Measurements from ENCODE around the gene OSGEPL1. TPM values are rescaled to one million over a fixed set of nuclear protein-coding genes. Genes with fewer than 3 reads are reported as not detected.
"Not testable (repeated sequence)": the region's sequence is repeated elsewhere in the genome, so short reads cannot be mapped to it uniquely, and the experiment has no call there.

Gene OSGEPL1
- total and polyA plus RNA-seq, 2 experiments from 2014 or later: 12.5 to 19.0 TPM

DNA sequence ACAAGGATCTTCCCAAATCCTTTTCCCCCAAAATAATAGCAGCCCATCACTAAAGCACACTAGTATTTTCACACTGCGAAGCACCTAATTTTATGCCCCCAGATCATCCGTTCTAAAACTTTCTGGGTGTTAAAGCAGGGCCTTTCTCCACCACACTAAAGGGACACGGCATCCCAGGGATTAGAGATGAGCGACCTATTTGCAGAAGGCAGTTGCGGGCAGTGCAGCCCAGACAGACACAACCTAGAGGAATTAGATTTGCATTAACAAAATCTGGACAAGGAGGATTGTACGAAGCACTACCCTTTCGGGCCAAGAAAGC is 402 bp downstream of the OSGEPL1 start:
- H3K4me1 ChIP-seq (ENCODE audit: low read depth): peaks cover 5% of the 10 kb centered on the region
- peak overlapping the region; percentile 74 for H3K4me3 ChIP-seq
- H3K27me3 ChIP-seq: no peaks in the 10 kb centered on the region
- TF ChIP-seq, protein P1, sequence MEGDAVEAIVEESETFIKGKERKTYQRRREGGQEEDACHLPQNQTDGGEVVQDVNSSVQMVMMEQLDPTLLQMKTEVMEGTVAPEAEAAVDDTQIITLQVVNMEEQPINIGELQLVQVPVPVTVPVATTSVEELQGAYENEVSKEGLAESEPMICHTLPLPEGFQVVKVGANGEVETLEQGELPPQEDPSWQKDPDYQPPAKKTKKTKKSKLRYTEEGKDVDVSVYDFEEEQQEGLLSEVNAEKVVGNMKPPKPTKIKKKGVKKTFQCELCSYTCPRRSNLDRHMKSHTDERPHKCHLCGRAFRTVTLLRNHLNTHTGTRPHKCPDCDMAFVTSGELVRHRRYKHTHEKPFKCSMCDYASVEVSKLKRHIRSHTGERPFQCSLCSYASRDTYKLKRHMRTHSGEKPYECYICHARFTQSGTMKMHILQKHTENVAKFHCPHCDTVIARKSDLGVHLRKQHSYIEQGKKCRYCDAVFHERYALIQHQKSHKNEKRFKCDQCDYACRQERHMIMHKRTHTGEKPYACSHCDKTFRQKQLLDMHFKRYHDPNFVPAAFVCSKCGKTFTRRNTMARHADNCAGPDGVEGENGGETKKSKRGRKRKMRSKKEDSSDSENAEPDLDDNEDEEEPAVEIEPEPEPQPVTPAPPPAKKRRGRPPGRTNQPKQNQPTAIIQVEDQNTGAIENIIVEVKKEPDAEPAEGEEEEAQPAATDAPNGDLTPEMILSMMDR (IDR thresholded peaks at IDR 0.05; ENCODE audit: low read depth, low read length): no peak
- peaks cover under 1% of the 10 kb centered on the region for H3K36me3 ChIP-seq
- no peaks in the 10 kb centered on the region for H3K9me3 ChIP-seq (ENCODE audit: low read depth)
- no peak for DNase-seq (ENCODE audit: low read depth in 1 of 2, low spot score in 1 of 2)
- peak overlapping the region; percentile 88 for H3K27ac ChIP-seq

DNA sequence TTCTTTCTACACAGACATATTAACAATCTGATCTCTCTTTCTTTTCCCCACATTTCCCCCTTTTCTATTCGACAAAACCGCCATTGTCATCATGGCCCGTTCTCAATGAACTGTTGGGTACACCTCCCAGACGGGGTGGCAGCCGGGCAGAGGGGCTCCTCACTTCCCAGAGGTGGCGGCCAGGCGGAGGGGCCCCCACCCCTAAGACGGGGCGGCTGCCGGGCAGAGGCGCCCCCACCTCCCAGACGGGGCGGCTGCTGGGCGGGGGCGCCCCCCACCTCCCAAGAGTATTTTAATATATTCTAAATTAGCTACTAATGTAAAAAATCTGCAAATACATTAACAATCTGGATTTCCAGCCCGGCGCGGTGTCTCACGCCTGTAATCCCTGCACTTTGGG is 2.4 kb downstream of the OSGEPL1 start:
- not testable (repeated sequence) for H3K4me1 ChIP-seq (ENCODE audit: low read depth); H3K9me3 ChIP-seq (ENCODE audit: low read depth); H3K4me3 ChIP-seq; H3K27me3 ChIP-seq; H3K27ac ChIP-seq; H3K36me3 ChIP-seq; DNase-seq (ENCODE audit: low read depth in 1 of 2, low spot score in 1 of 2)

DNA sequence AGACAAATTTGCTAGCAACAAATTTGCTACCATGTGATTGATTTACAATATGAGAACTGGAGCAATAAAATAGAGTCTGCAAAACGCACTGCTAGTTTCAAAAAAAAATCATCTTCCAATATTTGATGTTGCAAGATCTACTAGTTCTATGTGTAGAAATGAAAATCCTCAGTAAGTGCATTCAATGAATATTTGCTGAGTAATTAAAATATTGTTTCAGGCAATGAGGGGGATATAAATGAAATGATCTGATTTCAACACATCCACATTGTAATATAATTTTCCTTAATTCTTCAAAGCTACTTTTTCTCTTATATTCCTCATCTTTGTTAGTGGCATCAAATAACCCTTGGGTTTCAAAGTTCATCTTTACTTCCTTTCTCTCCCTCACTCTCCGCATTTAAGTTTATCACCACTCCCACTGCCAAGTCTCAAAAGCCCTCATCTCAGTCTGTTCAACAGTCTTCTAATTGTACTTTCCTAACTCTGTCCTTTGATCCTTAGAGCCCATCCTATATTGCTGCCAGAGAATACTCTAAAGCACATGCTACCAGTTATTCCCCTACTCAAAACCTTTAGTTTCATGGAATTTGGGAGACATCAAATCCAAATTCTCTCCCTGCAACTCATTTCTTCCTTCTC is 6.2 kb downstream of the OSGEPL1 start:
- Histone ChIP-seq H3K27me3 (no peaks in the 10 kb centered on the region), H3K4me1 (ENCODE audit: low read depth) (peaks cover 3% of the 10 kb centered on the region), H3K36me3 (peaks cover 17% of the 10 kb centered on the region), H3K9me3 (ENCODE audit: low read depth) (no peaks in the 10 kb centered on the region), H3K4me3 (no peak overlapping the region), H3K27ac (no peak overlapping the region)
- no peak for DNase-seq (ENCODE audit: low read depth in 1 of 2, low spot score in 1 of 2)
- TF ChIP-seq, protein P1 (IDR thresholded peaks at IDR 0.05; ENCODE audit: low read depth, low read length): no peak

DNA sequence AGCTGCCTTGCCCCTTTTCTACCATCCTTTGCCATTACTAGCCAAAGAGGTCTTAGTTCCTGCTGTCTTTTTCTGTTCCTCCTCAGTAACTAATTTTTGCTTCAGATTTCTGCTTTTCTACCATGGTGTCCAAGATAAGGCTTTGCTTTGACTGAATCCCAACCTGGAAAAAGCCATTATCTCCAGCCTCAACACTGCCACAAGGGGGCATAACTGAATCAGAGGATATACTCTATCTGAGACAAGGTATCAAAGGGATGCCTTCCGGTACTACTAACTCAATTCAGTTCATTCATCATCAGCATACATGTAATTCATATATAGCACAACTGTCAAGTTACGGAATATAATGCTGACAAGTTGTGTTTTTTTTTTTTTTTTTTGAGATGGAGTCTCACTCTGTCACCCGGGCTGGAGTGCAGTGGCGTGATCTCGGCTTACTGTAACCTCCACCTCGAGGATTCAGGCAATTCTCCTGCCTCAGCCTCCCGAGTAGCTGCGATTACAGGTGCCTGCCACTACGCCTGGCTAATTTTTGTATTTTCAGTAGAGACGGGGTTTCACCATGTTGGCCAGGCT is 11.4 kb downstream of the OSGEPL1 start:
- H3K4me1 ChIP-seq (ENCODE audit: low read depth): peaks cover 2% of the 10 kb centered on the region
- no peaks in the 10 kb centered on the region for H3K27me3 ChIP-seq
- H3K27ac ChIP-seq: no peak overlapping the region
- TF ChIP-seq, protein P1 (IDR thresholded peaks at IDR 0.05; ENCODE audit: low read depth, low read length): peak; percentile 65
- H3K36me3 ChIP-seq: peaks cover 30% of the 10 kb centered on the region
- no peak overlapping the region for H3K4me3 ChIP-seq
- no peaks in the 10 kb centered on the region for H3K9me3 ChIP-seq (ENCODE audit: low read depth)
- DNase-seq (ENCODE audit: low read depth in 1 of 2, low spot score in 1 of 2): peak; percentile 42 to 47

DNA sequence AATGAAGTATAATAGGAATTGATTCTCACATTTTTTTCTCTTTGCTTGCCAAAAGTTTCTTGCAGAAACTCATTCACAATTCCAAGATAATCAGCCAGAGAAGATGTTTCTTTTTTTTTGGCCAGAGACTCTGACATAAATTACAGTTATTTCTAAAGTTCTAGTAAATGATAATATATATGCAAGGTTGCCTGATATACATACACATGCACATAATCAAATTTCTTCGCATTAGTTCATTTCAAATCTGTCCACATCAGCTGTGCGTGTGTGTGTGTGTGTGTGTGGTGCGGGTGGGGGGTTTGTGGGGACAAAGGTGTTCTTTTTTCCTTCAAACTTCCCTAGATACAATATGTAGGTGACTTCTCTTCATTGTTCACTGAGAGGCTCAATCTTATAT is 33.2 kb downstream of the OSGEPL1 start:
- Histone ChIP-seq H3K27me3 (no peaks in the 10 kb centered on the region), H3K27ac (no peak overlapping the region), H3K9me3 (ENCODE audit: low read depth) (no peaks in the 10 kb centered on the region), H3K4me3 (no peak overlapping the region), H3K36me3 (no peaks in the 10 kb centered on the region), H3K4me1 (ENCODE audit: low read depth) (no peaks in the 10 kb centered on the region)
- TF ChIP-seq, protein P1 (IDR thresholded peaks at IDR 0.05; ENCODE audit: low read depth, low read length): no peak
- DNase-seq (ENCODE audit: low read depth in 1 of 2, low spot score in 1 of 2): no peak

DNA sequence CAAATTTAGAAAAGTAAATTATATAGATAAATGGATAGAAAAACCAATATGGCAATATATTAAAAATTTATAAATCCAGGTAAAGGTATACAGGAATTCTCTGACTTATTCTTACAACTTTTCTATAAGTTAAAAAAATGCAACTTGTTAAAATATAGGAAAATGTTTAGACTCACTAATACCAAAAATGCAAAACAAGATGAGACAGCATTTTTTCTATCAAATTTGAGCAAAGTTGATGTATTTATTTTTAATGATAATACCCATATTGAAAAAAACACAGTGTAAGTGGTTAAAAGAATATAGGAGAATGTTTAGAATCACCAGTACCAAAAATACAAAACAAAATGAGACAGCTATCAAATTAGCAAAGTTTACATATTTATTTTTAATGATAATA is 35.7 kb downstream of the OSGEPL1 start:
- no peaks in the 10 kb centered on the region for H3K4me1 ChIP-seq (ENCODE audit: low read depth)
- no peaks in the 10 kb centered on the region for H3K27me3 ChIP-seq
- DNase-seq (ENCODE audit: low read depth in 1 of 2, low spot score in 1 of 2): no peak
- H3K4me3 ChIP-seq: no peak overlapping the region
- H3K9me3 ChIP-seq (ENCODE audit: low read depth): no peaks in the 10 kb centered on the region
- TF ChIP-seq, protein P1 (IDR thresholded peaks at IDR 0.05; ENCODE audit: low read depth, low read length): no peak
- H3K27ac ChIP-seq: no peak overlapping the region
- H3K36me3 ChIP-seq: no peaks in the 10 kb centered on the region

Measured in cardiac muscle cell (in vitro differentiated cells and primary cell).